Right lobe of liver (tissue), 4 donors: ENCODE measurements around the gene JMY.

Experiments
- POLR2A ChIP-seq: fragments of 450-650 bp; IDR thresholded peaks from one replicate; pipeline ENCODE4 v1.6.1; 2017; ENCODE audit warnings: antibody characterized with exemption, mild to moderate bottlenecking
- TF ChIP-seq, protein P1 (sequence below), 4 donors: fragments of 200-600 bp in 3 of 4; fragments of 450-650 bp in 1 of 4; IDR thresholded peaks; one replicate each; pipeline versions ENCODE4 v1.5.1 to v1.8.0; 2016 to 2022; ENCODE audit warnings: antibody characterized with exemption in 4 of 4, mild to moderate bottlenecking in 2 of 4
- donor health status: DM: no; HTN: no; CAD: no.
- donor health status: DM: no; HTN: no; CAD: no.
- donor health status: DM: no; HTN: yes; CAD: no.

DNA sequence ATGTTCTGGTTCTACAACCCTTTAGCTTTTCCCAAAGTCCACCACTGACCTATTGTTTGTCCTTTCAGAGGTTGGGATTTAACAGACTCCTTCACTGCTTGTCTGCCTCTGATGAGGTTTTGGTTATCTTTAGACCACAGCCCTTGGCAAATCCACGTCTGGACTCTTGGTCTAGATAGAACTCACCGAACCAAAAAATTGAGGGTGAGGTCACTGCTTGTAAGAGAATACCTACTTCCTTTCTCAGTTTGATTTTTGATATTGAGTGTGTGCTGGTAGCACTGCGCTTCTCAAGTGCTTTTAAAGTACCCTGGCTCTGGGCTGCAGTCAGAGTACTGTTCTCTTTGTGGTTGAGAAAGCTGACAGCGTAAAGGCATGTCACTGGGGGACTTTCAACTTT is 61.7 kb downstream of the JMY start:
- TF ChIP-seq, protein P1, sequence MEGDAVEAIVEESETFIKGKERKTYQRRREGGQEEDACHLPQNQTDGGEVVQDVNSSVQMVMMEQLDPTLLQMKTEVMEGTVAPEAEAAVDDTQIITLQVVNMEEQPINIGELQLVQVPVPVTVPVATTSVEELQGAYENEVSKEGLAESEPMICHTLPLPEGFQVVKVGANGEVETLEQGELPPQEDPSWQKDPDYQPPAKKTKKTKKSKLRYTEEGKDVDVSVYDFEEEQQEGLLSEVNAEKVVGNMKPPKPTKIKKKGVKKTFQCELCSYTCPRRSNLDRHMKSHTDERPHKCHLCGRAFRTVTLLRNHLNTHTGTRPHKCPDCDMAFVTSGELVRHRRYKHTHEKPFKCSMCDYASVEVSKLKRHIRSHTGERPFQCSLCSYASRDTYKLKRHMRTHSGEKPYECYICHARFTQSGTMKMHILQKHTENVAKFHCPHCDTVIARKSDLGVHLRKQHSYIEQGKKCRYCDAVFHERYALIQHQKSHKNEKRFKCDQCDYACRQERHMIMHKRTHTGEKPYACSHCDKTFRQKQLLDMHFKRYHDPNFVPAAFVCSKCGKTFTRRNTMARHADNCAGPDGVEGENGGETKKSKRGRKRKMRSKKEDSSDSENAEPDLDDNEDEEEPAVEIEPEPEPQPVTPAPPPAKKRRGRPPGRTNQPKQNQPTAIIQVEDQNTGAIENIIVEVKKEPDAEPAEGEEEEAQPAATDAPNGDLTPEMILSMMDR (IDR thresholded peaks at IDR 0.05): no peak
- TF ChIP-seq POLR2A: no peak
